Uterus (tissue), 4 donors: ENCODE data around the gene CHST15. TPM values are rescaled to one million over a fixed set of nuclear protein-coding genes. Genes with fewer than 3 reads are reported as not detected.

ENCODE experiments used
- DNase-seq, 2 donors: peaks; one replicate each; pipeline ENCODE4 v3.0.0-alpha.2; 2019 to 2020
- H3K27ac ChIP-seq, 2 donors: fragments of 200-600 bp; sonication (generic); 1 replicate in 1 of 2; 2 replicates in 1 of 2; pipeline ENCODE4 v1.5.1; 2016 to 2018
- H3K27me3 ChIP-seq, 2 donors: fragments of 200-600 bp; sonication (generic); one replicate each; pipeline ENCODE4 v1.5.1; 2018 to 2019; ENCODE audit warnings: control low read depth in 1 of 2
- H3K36me3 ChIP-seq, 2 donors: fragments of 200-600 bp; sonication (generic); one replicate each; pipeline ENCODE4 v1.5.1; 2019; ENCODE audit warnings: control low read depth in 1 of 2
- H3K4me1 ChIP-seq, 2 donors: fragments of 200-600 bp; sonication (generic); one replicate each; pipeline ENCODE4 v1.5.1; 2018 to 2019; ENCODE audit warnings: control low read depth in 1 of 2
- H3K4me3 ChIP-seq, 2 donors: fragments of 200-600 bp; sonication (generic); 1 replicate in 1 of 2; 2 replicates in 1 of 2; pipeline ENCODE4 v1.5.1; 2018 to 2019; ENCODE audit warnings: mild to moderate bottlenecking in 1 of 2
- H3K9me3 ChIP-seq, 2 donors: fragments of 200-600 bp; sonication (generic); one replicate each; pipeline ENCODE4 v1.5.1; 2019; ENCODE audit warnings: control low read depth in 1 of 2
- CTCF ChIP-seq, 4 experiments: fragments of 200-600 bp in 2 of 4; fragments of 450-650 bp in 2 of 4; sonication (generic) in 2 of 4; IDR thresholded peaks; one replicate each; pipeline ENCODE4 v1.5.1; 2016 to 2019; ENCODE audit warnings: antibody characterized with exemption in 4 of 4, mild to moderate bottlenecking in 2 of 4, moderate library complexity in 1 of 4
- POLR2A ChIP-seq, 2 donors: fragments of 450-650 bp; IDR thresholded peaks; one replicate each; pipeline ENCODE4 v1.6.1; 2016; ENCODE audit warnings: antibody characterized with exemption in 2 of 2, mild to moderate bottlenecking in 1 of 2, moderate library complexity in 1 of 2
- intact Hi-C: fragments of 100-400 bp; cut with DNase I; formaldehyde crosslinking; loops from one replicate; pipeline ENCODE4 v1.15.1; 2023; ENCODE audit warnings: low total_unique reads
- total RNA-seq, 4 donors: library from RNA; depleted of rRNA in 3 of 4; stranded (reverse); fragments of >200 nt in 3 of 4; gene quantifications; one replicate each; pipeline versions ENCODE4 v1.1.0 to v1.2.4, GENCODE V29; 2014 to 2023
- donor health status: DM: yes; HTN: yes; CAD: no.

The CHST15 gene
- total RNA-seq, 4 donors from 2014 or later, result 9.7 to 28.5 (median 17.8) TPM

GRCh38 chr10:124066781-124067714, 26.4 kb downstream of the CHST15 start:
- Histone ChIP-seq H3K27me3 (no peaks in the 10 kb centered on the region), H3K9me3 (no peaks in the 10 kb centered on the region), H3K27ac (no peak overlapping the region), H3K4me1 (no peaks in the 10 kb centered on the region), H3K36me3 (no peaks in the 10 kb centered on the region), H3K4me3 (no peak overlapping the region)
- DNase-seq, result no peak
- intact Hi-C loops, result no loop called here
- TF ChIP-seq POLR2A (IDR thresholded peaks at IDR 0.05) (no peak), CTCF (IDR thresholded peaks at IDR 0.05) (no peak)

GRCh38 chr10:124066126-124066700, 27.2 kb downstream of the CHST15 start:
- intact Hi-C loops, result no loop called here
- no peak overlapping the region for H3K4me3 ChIP-seq
- no peaks in the 10 kb centered on the region for H3K27me3 ChIP-seq
- TF ChIP-seq CTCF (IDR thresholded peaks at IDR 0.05) (no peak), POLR2A (IDR thresholded peaks at IDR 0.05) (no peak)
- H3K27ac ChIP-seq, result no peak overlapping the region
- H3K4me1 ChIP-seq, result no peaks in the 10 kb centered on the region
- DNase-seq, result no peak
- no peaks in the 10 kb centered on the region for H3K36me3 ChIP-seq
- H3K9me3 ChIP-seq, result no peaks in the 10 kb centered on the region

- intact Hi-C loops, result no loop called here
- no peaks in the 10 kb centered on the region for H3K4me1 ChIP-seq
- H3K9me3 ChIP-seq, result no peaks in the 10 kb centered on the region
- H3K27ac ChIP-seq, result no peak overlapping the region
- no peaks in the 10 kb centered on the region for H3K36me3 ChIP-seq
- H3K27me3 ChIP-seq, result no peaks in the 10 kb centered on the region
- DNase-seq, result no peak
- H3K4me3 ChIP-seq, result no peak overlapping the region
- no peak for TF ChIP-seq CTCF (IDR thresholded peaks at IDR 0.05)
- TF ChIP-seq POLR2A (IDR thresholded peaks at IDR 0.05), result no peak
These were observed 27.8 kb downstream of the CHST15 start for GRCh38 chr10:124065382-124066125.

GRCh38 chr10:124064676-124065075, 28.7 kb downstream of the CHST15 start:
- H3K4me1 ChIP-seq, result no peaks in the 10 kb centered on the region
- H3K4me3 ChIP-seq, result peak overlapping the region in 1 of 2 donors; percentile 11
- no peaks in the 10 kb centered on the region for H3K9me3 ChIP-seq
- TF ChIP-seq CTCF (IDR thresholded peaks at IDR 0.05) (no peak), POLR2A (IDR thresholded peaks at IDR 0.05) (no peak)
- intact Hi-C loops, result no loop called here
- no peak for DNase-seq
- no peaks in the 10 kb centered on the region for H3K27me3 ChIP-seq
- H3K27ac ChIP-seq, result peak overlapping the region; percentile 58 to 71
- H3K36me3 ChIP-seq, result no peaks in the 10 kb centered on the region
